GM21529 (cell line): ENCODE results near the gene TUBGCP2.
A peak's percentile ranks its signal among the peaks of the same experiment; 100 is the strongest.
"Not testable (repeated sequence)": the region's sequence is repeated elsewhere in the genome, so short reads cannot be mapped to it uniquely, and the experiment has no call there.

Experiments
- ATAC-seq: cut with Tn5 transposase; IDR thresholded peaks from one replicate; pipeline ENCODE4 v1.9.1; 2021; ENCODE audit not compliant: unreplicated experiment

TUBGCP2 gene

DNA sequence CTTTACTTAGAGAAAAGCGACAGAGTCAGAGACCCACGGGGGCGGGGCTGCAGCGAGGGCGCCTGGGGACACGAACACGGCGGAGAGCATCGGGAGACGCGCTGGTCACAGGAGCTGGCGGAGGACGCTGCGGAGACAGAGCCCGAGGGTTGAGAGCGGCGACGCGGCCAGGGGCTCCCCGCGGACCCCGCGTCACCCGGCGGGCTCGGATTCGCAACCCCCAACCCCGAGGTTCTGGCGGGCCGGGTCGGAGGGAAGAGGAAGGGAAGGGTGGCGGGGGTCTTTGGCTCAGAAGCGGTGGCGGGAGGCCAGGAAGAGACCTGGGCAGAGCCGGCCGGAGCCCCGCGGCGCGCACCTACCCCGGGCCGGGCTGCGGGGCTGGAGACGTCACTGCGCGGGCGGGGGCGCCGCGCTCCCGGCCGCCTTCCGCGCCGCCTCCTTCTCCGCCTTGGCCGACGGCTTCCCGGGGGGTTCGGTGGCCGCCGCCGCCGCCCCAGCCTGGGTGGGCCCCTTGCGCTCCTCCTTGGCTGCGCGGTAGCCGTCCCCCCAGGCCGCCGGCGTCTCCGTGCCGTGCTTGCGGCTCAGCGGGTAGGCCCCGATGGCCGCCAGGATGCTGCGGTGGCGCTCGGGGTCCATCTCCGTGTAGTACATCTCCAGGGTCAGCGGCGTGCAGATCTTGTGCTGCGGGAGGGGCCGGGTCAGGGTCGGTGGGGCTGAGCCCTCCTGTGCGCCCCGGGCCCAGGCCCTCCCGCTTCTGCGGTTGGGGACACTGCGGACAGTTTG, 17.0 kb upstream of the TUBGCP2 start:
- ATAC-seq = no peak

DNA sequence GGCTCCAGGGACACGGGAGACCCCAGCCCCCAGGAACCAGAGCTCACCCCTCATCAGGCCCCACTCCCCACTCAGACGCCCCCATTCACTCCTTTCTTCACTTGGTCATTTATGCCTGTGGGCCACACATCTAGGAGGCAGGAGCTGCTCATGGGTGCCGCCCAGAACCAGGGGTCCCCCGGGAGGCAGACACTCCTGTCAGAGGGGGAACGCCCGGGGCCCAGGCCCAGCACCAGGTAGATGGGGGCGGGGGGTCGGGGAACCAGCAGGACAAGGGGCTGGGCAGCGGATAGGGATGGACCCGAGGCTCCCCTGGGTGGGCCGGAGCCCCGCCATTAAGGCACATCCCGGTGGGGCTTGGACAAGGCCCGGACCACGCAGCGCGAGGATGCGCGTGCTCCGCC, 16.2 kb upstream of the TUBGCP2 start:
- ATAC-seq = no peak

DNA sequence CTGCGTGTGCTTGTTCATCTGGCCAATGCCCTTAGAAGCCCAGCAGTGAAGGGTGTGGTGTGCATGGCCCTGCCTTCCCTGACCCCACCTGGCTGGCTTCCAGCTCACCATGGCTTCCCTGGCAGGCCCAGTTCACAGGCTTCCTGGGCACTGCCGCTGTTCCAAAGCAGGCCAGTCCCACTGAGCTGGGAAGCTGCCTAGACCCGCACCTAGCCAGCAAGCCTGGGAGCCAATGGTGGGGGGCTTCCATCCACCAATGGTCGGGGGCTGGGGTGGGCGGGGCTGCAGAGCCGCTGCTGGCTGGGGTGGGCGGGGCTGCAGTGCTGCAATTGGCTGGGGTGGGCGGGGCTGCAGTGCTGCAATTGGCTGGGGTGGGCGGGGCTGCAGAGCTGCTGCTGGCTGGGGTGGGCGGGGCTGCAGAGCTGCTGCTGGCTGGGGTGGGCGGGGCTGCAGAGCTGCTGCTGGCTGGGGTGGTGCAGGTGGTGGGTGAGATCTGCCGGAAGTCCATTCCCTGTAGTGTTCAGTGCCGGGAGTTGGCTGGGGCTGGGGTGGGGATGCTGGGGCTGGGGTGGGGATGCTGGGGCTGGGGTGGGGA, 15.6 kb upstream of the TUBGCP2 start:
- peak; percentile 64 for ATAC-seq

DNA sequence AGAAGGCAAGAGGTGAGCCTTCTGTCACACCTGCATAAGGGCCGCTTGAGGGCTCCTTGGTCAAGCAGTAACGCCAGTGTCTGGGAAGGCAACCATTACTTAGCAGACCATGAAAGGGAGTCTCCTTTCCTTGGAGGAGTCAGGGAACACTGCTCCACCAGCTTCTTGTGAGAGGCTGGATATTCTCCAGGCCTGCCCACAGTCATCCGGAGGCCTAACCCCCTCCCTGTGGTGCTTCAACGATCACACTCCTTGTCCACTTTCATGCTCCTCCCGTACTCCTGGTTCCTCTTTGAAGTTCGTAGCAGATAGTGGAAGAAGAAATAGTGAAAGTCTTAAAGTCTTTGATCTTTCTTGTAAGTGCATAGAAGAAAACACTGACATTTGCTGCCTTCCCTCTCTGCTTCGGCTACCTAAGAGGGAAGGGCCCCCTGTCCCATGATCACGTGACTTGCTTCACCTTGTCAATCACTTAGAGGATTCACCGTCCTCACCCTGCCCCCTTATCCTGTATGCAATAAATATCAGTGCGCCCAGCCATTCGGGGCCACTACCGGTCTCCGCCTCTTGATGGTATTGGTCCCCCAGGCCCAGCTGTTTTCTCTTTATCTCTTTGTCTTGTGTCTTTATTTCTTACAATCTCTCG, 13.5 kb upstream of the TUBGCP2 start:
- not testable (repeated sequence) for ATAC-seq

DNA sequence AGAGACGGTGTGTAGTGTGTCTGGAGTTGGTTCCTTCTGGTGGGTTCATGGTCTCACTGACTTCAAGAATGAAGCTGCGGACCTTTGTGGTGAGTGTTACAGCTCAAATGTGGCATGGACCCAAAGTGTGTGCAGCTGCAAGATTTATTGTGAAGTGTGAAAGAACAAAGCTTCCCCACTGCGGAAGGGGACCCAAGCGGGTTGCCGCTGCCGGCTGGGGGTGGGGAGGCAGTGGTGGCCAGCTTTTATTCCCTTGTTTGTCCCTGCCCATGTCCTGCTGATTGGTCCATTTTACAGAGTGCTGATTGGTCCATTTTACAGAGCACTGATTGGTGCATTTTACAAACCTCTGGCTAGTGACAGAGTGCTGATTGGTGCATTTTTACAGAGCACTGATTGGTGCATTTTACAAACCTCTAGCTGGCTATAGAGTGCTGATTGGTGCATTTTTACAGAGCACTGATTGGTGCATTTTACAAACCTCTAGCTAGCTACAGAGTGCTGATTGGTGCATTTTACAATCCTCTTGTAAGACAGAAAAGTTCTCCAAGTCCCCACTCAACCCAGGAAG, 12.3 kb upstream of the TUBGCP2 start:
- not testable (repeated sequence) for ATAC-seq

DNA sequence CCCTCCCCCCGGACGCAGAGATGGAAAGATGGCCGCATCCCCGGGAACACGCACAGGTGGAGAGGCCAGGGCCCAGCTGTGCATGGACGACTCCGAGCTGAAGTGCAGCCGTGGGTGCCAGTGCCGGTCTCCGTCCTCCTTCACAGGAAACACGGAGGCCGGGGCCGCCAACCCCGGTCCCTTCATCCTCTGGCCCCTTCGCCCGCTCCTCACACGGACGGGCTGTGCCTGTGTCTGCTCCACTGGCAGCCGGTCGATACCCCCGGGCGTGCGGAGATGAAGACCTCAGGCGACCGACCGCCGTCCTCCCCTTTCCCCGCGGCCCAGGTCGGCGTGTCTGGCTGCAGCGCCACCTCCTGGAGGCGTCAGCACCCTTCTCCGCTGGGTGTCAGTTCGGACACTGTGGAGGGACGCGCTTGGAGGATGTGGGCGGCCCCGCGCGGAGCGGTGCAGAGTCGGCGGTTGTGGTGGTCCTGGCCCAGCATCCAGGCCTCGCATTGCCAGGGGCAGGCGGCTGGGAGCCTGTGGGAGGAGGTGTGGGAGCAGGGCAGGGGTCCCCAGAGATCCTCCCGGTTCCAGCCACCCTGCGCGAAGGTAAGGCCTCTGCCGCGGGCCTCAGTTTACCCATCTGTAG, 9.9 kb upstream of the TUBGCP2 start:
- peak; percentile 79 for ATAC-seq

DNA sequence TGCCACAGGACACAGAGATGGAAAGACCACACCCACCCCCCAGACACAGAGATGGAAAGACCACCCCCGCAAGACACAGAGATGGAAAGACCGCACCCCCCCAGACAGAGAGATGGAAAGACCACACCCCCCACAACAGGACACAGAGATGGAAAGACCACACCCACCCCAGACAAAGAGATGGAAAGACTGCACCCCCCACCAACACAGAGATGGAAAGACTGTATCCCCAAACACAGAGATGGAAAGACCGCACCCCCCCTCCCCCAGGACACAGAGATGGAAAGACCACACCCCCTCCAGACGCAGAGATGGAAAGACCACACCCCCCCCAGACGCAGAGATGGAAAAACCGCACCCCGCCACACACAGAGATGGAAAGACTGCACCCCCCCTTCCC, 8.1 kb upstream of the TUBGCP2 start:
- no peak for ATAC-seq

DNA sequence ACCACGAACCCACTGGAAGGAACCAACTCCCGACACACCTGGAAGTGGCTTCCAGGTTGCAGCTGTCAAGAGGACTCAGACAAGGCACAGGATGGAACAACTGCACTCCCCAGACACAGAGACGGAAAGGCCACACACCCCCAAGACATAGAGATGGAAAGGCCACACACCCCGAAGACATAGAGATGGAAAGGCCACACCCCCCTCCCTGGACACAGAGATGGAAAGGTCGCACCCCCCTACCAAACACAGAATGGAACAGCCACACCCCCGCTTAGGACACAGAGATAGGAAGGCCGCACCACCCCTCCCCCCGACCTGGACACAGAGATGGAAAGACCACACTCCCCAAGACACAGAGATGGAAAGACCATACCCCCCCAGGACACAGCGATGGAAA, 7.6 kb upstream of the TUBGCP2 start:
- no peak for ATAC-seq

DNA sequence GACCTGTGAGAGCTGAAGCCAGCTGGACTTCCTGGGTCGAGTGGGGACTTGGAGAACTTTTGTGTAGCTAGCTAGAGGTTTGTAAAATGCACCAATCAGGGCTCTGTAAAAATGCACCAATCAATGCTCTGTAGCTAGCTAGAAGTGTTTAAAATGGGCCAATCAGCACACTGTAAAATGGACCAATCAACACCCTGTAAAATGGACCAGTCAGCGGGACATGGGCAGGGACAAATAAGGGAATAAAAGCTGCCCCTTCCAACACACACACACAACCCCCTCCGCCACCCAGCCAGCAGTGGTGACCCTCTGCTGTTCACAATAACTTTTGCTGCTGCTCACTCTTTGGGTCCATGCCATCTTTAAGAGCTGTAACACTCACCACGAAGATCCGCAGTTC, 7.2 kb upstream of the TUBGCP2 start:
- ATAC-seq = no peak

DNA sequence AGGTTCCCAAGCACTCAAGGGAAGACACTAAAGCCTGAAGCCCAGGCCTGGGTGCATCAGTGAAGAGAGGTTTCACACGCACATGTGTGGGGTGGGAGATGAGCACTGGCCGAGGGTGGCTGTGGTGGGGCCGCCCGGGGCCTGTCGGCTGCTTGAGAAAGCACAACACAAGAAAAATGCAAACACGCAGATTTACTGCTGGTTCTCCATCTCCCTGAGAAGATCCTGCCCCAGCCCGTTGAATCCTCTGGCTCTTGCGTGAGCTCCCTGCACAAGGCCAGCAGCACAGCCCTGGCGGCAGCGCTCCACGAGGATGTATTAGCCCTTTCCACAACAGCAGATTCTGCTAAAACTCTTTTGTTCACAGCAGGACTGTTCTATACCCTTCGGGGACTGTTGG, 6.2 kb upstream of the TUBGCP2 start:
- no peak for ATAC-seq

DNA sequence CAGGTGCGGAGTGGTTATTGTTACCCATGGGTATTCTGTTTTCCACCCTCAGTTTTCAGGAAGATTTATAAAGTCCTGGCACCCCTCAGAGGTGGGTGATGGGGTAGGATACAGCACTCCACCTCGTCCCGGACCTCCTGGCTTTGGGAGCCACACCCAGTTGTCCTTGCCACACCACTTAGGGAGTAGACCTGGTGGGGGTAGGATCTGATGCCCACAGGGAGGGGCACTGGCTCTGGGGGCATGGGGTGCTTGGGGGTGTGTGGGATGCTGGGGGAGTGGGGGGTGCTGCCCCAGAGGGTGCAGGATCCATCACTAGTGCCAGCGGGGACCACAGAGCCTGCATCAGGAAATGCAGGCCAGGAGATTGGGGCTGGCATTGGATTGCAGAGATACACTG, 4.5 kb upstream of the TUBGCP2 start:
- no peak for ATAC-seq

DNA sequence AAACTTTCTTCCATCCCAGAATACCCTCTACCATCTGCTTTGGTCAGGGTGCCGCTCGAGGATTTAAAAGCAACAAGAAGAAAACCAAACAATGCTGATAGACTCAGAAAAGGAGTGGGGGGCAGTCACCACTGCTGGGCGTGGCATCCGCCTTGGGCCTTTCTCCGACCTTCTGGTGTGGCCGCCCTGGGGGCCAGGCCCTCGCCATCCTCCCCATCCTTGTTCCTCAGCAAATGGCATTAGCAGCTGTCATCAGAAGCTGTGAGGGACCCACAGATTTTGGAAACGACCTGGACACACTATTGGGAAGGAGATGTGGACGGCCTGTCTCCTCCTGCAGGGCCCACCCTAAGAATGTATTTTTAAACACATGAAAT, 4.1 kb upstream of the TUBGCP2 start:
- no peak for ATAC-seq

DNA sequence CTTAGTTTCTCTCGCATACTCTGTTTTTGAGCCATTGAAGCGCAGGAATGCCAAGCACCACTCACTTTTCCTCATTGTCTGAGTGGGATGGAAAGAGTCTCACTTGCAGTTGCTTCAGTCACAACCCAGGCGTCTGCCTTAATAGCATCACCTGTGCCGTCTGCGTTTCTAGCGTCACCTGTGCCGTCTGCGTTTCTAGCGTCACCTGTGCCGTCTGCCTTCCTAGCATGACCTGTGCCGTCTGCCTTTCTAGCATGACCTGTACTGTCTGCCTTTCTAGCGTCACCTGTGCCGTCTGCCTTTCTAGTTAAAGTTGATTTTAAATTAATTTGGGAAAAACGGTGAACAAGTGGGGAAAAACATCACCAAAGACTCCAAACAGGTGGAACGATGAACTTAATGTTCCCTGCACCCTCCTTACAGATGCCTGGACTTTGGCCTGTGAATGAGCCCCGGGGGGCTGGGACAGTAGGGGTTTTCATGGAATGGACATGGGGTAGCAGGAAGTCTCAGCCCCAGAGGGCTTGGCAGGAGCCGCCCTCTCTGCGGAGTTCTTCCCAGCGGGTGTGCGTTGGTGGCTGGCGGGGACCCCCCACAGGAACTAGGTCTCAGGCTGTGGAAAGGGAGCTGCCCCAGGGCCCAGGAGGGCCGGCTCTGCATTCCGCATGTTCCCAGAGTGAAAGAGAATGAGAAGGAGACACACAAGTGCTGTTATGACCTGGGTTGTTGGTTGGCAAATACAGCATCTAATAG, 3.5 kb upstream of the TUBGCP2 start:
- no peak for ATAC-seq

DNA sequence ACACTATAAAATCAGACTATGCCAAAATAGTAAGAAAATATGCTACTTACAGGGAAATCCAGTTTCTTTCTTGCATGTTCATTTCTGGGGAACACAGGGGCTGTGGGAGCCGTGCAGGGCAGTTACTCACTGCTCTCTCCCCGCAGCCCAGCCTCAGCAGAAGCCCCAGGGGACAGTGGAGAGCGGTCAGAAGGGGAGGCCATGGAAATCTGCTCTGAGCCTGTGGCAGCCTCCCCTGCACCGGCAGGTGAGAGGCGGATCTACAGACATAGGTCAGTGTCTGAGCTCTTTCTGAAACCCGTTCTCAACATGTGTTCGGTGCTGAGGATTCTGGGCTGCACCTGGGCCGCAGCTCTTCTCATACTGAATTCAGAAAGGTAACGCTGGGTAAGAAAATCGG, 2.9 kb upstream of the TUBGCP2 start:
- ATAC-seq = no peak

DNA sequence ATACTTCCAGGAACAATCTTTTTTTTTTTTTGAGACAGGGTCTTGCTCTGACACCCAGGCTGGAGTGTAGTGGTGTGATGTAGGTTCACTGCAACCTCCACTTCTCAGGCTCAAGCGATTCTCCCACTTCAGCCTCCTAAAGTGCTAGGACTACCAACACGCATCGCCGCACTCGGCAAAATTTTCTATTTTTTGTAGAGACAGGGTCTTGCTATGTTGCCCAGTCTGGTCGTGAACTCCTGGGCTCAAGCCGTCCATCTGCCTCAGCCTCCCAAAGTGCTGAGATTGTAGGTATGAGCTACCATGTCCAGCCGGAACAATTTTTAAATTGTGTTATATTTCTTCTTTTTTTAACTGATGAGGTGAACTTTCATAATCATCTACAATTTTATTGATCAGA, 2.1 kb upstream of the TUBGCP2 start:
- ATAC-seq = no peak

DNA sequence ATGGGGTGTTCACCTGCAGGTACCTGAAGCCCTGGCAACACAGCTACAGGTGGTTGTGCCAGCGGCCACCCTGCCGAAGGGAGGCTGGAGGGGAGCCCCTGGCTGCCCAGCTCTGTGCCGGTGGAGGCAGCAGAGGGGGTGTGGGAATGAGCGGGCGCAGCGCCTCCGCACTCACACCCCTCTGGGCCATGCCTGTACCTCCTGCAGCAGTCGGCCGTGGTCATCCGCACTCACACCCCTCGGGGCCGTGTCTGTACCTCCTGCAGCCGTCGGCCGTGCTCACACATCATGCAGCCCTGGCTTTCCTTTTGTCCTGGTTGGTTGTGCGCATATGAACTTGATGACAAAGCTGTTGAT, 1.7 kb upstream of the TUBGCP2 start:
- no peak for ATAC-seq

DNA sequence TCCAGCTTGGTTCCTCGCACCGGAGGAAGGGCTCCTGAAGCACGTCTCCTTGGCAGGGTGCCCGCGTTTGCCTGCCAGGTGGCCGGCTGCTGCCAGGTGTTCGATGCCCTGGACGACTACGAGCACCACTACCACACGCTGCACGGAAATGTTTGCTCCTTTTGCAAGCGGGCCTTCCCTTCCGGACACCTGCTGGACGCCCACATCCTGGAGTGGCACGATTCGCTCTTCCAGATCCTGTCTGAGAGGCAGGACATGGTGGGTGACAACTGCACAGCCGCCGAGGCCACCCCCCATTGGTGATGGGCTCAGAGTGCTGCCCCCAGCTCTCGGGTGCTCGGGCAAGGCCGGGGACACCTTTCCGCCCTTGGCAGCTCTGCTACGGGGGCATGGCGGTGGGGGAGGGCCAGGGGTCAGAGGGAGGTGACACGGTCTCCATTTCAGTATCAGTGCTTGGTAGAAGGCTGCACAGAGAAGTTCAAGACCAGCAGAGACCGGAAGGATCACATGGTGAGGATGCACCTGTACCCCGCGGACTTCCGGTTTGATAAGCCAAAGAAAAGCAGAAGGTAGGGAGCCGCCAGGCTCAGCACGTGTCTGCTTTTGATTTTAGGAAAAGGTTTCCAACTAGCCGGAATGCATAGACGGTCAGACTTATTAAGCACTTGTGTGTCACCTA, 1.2 kb upstream of the TUBGCP2 start:
- no peak for ATAC-seq

DNA sequence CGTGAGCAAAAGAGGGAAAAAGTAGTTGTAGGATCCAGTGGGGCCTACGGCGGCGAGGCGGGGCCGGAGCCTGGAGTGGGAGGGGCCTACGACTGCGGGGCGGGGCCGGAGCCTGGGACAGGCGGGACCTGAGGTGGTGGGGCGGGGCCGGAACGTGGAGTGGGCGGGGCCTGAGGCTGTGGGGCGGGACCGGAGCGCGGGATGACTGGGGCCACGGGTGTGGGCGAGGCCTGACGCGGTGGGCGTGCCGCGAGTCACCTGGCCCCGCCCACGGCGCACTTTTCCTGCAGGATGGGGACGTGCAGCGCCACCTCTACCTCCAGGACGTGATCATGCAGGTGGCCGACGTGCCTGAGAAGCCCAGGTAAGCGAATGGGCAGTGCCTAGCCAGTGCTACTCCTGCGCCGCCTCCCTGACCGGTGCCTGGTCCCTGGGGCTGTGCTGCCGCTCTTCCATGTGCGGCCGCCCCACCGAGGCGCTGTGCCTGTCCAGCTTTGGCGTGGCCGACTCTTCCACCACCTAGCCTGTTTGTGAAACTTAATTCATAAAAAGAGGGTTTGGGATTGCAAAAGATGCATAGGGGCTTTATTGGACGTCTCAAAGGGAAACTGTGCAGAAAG, 538 bp upstream of the TUBGCP2 start:
- ATAC-seq = peak; percentile 70

DNA sequence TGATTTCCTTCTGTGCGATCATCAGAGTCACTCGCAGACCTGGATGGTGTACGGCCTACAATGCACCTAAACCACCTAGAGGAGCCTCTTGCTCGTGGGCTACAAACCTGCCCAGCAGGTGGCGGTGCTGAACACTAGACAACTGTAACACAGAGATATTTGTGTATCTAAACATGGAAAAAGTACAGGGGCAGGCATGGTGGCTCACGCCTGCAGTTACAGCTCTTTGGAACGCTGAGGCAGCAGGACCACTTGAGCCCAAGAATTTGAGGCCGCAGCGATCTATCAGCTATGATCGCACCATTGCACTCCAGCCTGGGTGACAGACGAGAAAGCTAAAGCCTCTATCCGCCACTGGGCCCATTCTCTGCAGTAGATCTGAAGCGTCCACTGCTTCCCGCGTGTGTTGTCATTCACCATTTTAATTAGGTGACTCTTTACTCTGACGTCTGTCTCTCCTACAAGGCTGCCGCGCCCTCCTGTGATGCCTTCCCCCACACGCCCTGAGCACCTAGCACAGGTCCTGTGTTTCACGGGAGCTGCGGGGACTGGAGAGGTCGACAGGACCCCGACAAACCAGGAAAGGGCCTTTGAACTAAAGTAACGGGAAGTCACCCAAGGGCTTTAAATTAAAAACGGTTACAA, 774 bp downstream of the TUBGCP2 start:
- peak; percentile 42 for ATAC-seq
